Measurements from ENCODE around the gene SLC25A44. TPM values are rescaled to one million over a fixed set of nuclear protein-coding genes. Genes with fewer than 3 reads are reported as not detected.
A peak's percentile ranks its signal among the peaks of the same experiment; 100 is the strongest.
"Not testable (repeated sequence)": the region's sequence is repeated elsewhere in the genome, so short reads cannot be mapped to it uniquely, and the experiment has no call there.

The SLC25A44 gene
- total RNA-seq, 4 donors from 2014 or later = 15.7 to 40.6 (median 33.7) TPM

GRCh38 chr1:156213644-156213966 lies 19.7 kb downstream of the SLC25A44 start:
- no peaks in the 10 kb centered on the region for H3K27me3 ChIP-seq
- peak overlapping the region; percentile 90 to 95 (median 91) for H3K27ac ChIP-seq
- H3K9me3 ChIP-seq = no peaks in the 10 kb centered on the region
- peak overlapping the region; percentile 66 to 73 (median 70) for H3K4me3 ChIP-seq
- H3K36me3 ChIP-seq = peaks cover 0 to 20% (median 0%) of the 10 kb centered on the region in 3 donors
- no peak for DNase-seq
- TF ChIP-seq, protein P1, sequence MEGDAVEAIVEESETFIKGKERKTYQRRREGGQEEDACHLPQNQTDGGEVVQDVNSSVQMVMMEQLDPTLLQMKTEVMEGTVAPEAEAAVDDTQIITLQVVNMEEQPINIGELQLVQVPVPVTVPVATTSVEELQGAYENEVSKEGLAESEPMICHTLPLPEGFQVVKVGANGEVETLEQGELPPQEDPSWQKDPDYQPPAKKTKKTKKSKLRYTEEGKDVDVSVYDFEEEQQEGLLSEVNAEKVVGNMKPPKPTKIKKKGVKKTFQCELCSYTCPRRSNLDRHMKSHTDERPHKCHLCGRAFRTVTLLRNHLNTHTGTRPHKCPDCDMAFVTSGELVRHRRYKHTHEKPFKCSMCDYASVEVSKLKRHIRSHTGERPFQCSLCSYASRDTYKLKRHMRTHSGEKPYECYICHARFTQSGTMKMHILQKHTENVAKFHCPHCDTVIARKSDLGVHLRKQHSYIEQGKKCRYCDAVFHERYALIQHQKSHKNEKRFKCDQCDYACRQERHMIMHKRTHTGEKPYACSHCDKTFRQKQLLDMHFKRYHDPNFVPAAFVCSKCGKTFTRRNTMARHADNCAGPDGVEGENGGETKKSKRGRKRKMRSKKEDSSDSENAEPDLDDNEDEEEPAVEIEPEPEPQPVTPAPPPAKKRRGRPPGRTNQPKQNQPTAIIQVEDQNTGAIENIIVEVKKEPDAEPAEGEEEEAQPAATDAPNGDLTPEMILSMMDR (IDR thresholded peaks at IDR 0.05) = no peak
- no peak for TF ChIP-seq POLR2A (IDR thresholded peaks at IDR 0.05)
- H3K4me1 ChIP-seq = peaks cover 0 to 10% (median 5%) of the 10 kb centered on the region in 4 donors

- TF ChIP-seq, protein P1 (IDR thresholded peaks at IDR 0.05) = no peak
- TF ChIP-seq POLR2A (IDR thresholded peaks at IDR 0.05) = no peak
- DNase-seq = no peak
- peaks cover 0 to 14% (median 0%) of the 10 kb centered on the region in 3 donors for H3K36me3 ChIP-seq
- H3K4me3 ChIP-seq = peak overlapping the region in 2 of 4 donors; percentile 69 to 70
- H3K27me3 ChIP-seq = no peaks in the 10 kb centered on the region
- H3K27ac ChIP-seq = peak overlapping the region in 2 of 4 donors; percentile 91 to 95
- H3K4me1 ChIP-seq = peaks cover 0 to 10% (median 5%) of the 10 kb centered on the region in 4 donors
- no peaks in the 10 kb centered on the region for H3K9me3 ChIP-seq
Measured at GRCh38 chr1:156214024-156214748, 20.3 kb downstream of the SLC25A44 start.

DNA sequence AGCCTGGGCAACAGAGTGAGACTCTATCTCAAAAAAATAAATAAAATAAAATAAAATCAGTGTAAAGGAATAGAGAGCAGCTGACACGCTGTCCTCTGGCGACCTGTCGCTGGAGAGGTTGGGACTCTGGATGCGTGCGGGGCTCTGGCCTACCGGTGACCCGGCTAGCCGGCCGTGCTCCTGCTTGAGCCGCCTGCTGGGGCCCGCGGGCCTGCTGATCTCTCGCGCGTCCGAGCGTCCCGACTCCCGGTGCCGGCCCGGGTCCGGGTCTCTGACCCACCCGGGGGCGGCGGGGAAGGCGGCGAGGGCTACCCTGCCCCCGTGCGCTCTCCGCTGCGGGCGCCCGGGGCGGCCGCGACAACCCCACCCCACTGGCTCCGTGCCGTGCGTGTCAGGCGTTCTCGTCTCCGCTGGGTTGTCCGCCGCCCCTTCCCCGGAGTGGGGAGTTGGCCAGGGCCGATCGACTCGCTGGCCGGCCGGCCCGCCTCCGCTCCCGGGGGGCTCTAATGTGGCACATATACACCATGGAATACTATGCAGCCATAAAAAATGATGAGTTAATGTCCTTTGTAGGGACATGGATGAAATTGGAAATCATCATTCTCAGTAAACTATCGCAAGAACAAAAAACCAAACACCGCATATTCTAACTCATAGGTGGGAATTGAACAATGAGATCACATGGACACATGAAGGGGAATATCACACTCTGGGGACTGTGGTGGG lies 22.6 kb downstream of the SLC25A44 start:
- not testable (repeated sequence) for DNase-seq, H3K27ac ChIP-seq
- H3K4me1 ChIP-seq = peaks cover 0 to 10% (median 5%) of the 10 kb centered on the region in 4 donors

DNA sequence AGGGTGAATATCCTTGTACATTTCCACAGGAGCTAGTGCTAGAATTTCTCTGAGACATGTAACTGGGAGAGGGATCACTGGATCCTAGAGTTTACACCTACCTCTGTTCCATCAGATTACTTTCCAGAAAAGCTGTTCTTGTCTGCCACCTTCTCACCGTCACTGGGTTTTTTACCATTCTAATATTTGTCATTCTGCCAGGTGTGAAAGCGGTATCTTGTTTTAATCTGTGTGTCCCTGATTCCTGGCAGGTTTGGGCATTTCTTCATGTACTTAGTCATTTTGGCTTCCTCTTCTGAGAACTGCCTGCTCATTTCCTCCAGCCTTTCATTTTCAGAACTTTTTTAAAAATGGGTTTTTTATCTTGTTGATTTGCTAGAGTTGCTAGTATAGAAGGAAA lies 24.0 kb downstream of the SLC25A44 start:
- Histone ChIP-seq H3K27me3 (no peaks in the 10 kb centered on the region), H3K4me3 (no peak overlapping the region), H3K36me3 (peaks cover 0 to 27% (median 0%) of the 10 kb centered on the region in 3 donors), H3K9me3 (no peaks in the 10 kb centered on the region), H3K4me1 (peaks cover 0 to 10% (median 5%) of the 10 kb centered on the region in 4 donors), H3K27ac (peak overlapping the region in 1 of 4 donors; percentile 19)
- no peak for DNase-seq
- TF ChIP-seq POLR2A (IDR thresholded peaks at IDR 0.05) = no peak

More for the DNA sequence above, 22.6 kb downstream of the SLC25A44 start:
- not testable (repeated sequence) for H3K9me3 ChIP-seq, H3K4me3 ChIP-seq, H3K27me3 ChIP-seq
- peaks cover 0 to 14% (median 0%) of the 10 kb centered on the region in 3 donors for H3K36me3 ChIP-seq

GRCh38 chr1:156220226-156220625 lies 26.3 kb downstream of the SLC25A44 start:
- Histone ChIP-seq H3K4me1 (no peaks in the 10 kb centered on the region), H3K27me3 (no peaks in the 10 kb centered on the region), H3K36me3 (peaks cover 0 to 38% (median 0%) of the 10 kb centered on the region in 3 donors), H3K4me3 (no peak overlapping the region), H3K27ac (no peak overlapping the region), H3K9me3 (no peaks in the 10 kb centered on the region)
- TF ChIP-seq, protein P1 (IDR thresholded peaks at IDR 0.05) = no peak
- TF ChIP-seq POLR2A (IDR thresholded peaks at IDR 0.05) = no peak
- DNase-seq = no peak

- no peak overlapping the region for H3K4me3 ChIP-seq
- H3K9me3 ChIP-seq = no peaks in the 10 kb centered on the region
- peaks cover 0 to 43% (median 0%) of the 10 kb centered on the region in 3 donors for H3K36me3 ChIP-seq
- H3K27ac ChIP-seq = no peak overlapping the region
- H3K27me3 ChIP-seq = no peaks in the 10 kb centered on the region
- DNase-seq = no peak
- H3K4me1 ChIP-seq = no peaks in the 10 kb centered on the region
- no peak for TF ChIP-seq POLR2A (IDR thresholded peaks at IDR 0.05)
- TF ChIP-seq, protein P1 (IDR thresholded peaks at IDR 0.05) = no peak
Measured at GRCh38 chr1:156221986-156222692, 28.2 kb downstream of the SLC25A44 start.
